BLaER1 treated with 17β-estradiol and CSF1 and Interleukin-3, amounts not matched to agents 10 nM and 100 nM (cell line): ENCODE results near the gene RAB3GAP1.
"Not testable (repeated sequence)": the region's sequence is repeated elsewhere in the genome, so short reads cannot be mapped to it uniquely, and the experiment has no call there.

Experiments
- H3K27ac ChIP-seq, 11 experiments: shearing (Covaris generic); formaldehyde crosslinking; 2 replicates each; pipeline ENCODE4 v1.8.1; 2022
- H3K27me3 ChIP-seq, 11 experiments: shearing (Covaris generic); formaldehyde crosslinking; 2 replicates each; pipeline ENCODE4 v1.8.1; 2022
- H3K36me3 ChIP-seq, 11 experiments: shearing (Covaris generic); formaldehyde crosslinking; 2 replicates each; pipeline ENCODE4 v1.8.1; 2022
- H3K4me1 ChIP-seq, 10 experiments: shearing (Covaris generic); formaldehyde crosslinking; 2 replicates each; pipeline ENCODE4 v1.8.1; 2022
- H3K4me2 ChIP-seq, 11 experiments: shearing (Covaris generic); formaldehyde crosslinking; 2 replicates each; pipeline ENCODE4 v1.8.1; 2022
- H3K4me3 ChIP-seq, 10 experiments: shearing (Covaris generic); formaldehyde crosslinking; 2 replicates each; pipeline ENCODE4 v1.8.1; 2022
- H3K9ac ChIP-seq, 11 experiments: shearing (Covaris generic); formaldehyde crosslinking; 2 replicates each; pipeline ENCODE4 v1.8.1; 2022
- H3K9me3 ChIP-seq, 11 experiments: shearing (Covaris generic); formaldehyde crosslinking; replicated peaks in 1 of 11; 2 replicates each; pipeline ENCODE4 v1.8.1; 2022
- H4K20me1 ChIP-seq, 11 experiments: shearing (Covaris generic); formaldehyde crosslinking; 2 replicates each; pipeline ENCODE4 v1.8.1; 2022
- Cebpa-rat ChIP-seq, 11 experiments: shearing (Covaris generic); IDR thresholded peaks; 2 replicates each; pipeline ENCODE4 v1.8.1; 2022

Gene RAB3GAP1

GRCh38 chr2:135022952-135023880, 28.9 kb upstream of the RAB3GAP1 start:
- no peak overlapping the region for H3K4me3 ChIP-seq
- no peaks in the 10 kb centered on the region for H3K27me3 ChIP-seq
- no peak overlapping the region for H3K4me2 ChIP-seq
- no peaks in the 10 kb centered on the region for H3K36me3 ChIP-seq
- H3K9ac ChIP-seq, result no peak overlapping the region
- no peak overlapping the region for H3K27ac ChIP-seq
- H4K20me1 ChIP-seq, result no peaks in the 10 kb centered on the region
- H3K9me3 ChIP-seq, result peaks cover 0 to 16% (median 6%) of the 10 kb centered on the region in 11 experiments; a peak in 11 of 22 replicates
- H3K4me1 ChIP-seq, result no peaks in the 10 kb centered on the region
- no peak for TF ChIP-seq Cebpa-rat (IDR thresholded peaks at IDR 0.05)

GRCh38 chr2:135023886-135024485, 28.1 kb upstream of the RAB3GAP1 start:
- no peaks in the 10 kb centered on the region for H4K20me1 ChIP-seq
- H3K36me3 ChIP-seq, result no peaks in the 10 kb centered on the region
- H3K27me3 ChIP-seq, result no peaks in the 10 kb centered on the region
- H3K27ac ChIP-seq, result no peak overlapping the region
- peaks cover 0 to 16% (median 6%) of the 10 kb centered on the region in 11 experiments; a peak in 11 of 22 replicates for H3K9me3 ChIP-seq
- H3K4me2 ChIP-seq, result no peak overlapping the region
- H3K9ac ChIP-seq, result no peak overlapping the region
- TF ChIP-seq Cebpa-rat (IDR thresholded peaks at IDR 0.05), result no peak
- H3K4me3 ChIP-seq, result no peak overlapping the region
- no peaks in the 10 kb centered on the region for H3K4me1 ChIP-seq

DNA sequence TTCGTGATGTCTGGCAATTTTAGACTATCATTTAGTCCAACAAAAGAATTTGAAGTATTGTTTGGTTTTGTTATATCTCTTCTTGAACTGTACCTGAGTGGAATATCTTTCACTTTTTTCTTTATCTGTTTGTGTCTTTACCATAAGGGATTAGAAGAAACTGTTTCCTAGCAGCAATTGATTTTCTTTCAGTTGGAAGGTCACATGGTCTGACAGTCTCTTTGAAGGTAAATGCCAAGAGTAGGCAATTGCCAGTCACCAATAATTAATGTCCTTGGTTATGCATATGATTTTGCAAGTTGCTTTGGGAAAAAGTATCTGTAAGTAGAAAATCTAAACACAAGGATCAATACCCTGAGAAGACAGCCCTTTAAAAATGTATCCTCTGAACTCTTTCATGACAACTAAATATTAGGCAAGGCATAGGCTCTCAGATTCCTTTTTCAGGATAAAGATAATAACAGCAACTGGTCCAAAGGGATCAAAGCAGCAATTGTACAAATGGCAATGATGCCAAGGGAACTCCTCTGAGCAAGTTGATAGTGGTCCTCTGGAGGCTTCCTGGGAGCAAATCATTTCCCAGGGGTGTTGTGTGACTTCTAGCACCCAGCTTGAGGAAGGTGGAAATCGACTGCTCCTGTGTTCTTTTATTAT, 22.5 kb upstream of the RAB3GAP1 start:
- no peak overlapping the region for H3K4me3 ChIP-seq
- no peak for TF ChIP-seq Cebpa-rat (IDR thresholded peaks at IDR 0.05)
- H3K9me3 ChIP-seq, result peaks cover 0 to 8% (median 0%) of the 10 kb centered on the region in 11 experiments; a peak in 5 of 22 replicates
- H3K9ac ChIP-seq, result no peak overlapping the region
- H3K27me3 ChIP-seq, result no peaks in the 10 kb centered on the region
- no peak overlapping the region for H3K27ac ChIP-seq
- H4K20me1 ChIP-seq, result no peaks in the 10 kb centered on the region
- no peaks in the 10 kb centered on the region for H3K36me3 ChIP-seq
- no peak overlapping the region for H3K4me2 ChIP-seq
- no peaks in the 10 kb centered on the region for H3K4me1 ChIP-seq

DNA sequence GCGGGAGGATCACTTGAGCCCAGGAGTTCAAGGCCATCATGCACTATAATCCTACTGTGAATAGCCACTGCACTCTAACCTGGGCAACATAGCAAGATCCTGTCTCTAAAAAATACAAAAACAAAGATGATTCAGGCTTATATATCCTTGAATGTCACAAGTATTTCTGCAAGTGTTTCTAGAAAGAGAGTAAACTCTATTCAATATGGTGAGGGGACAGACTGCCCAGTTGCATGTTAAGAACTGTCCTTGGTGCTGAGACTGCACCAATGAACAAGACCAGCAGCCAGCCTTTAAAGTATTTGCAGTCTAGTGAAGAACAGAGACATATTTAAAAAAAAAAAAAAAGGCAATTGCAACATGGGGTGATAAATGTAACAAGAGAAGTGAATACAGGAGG, 21.3 kb upstream of the RAB3GAP1 start:
- Histone ChIP-seq H3K9ac (no peak overlapping the region), H3K9me3 (peaks cover 0 to 11% (median 5%) of the 10 kb centered on the region in 11 experiments; a peak in 10 of 22 replicates), H3K4me1 (no peaks in the 10 kb centered on the region), H3K4me3 (no peak overlapping the region), H3K4me2 (no peak overlapping the region), H3K27ac (no peak overlapping the region), H3K27me3 (no peaks in the 10 kb centered on the region), H3K36me3 (no peaks in the 10 kb centered on the region), H4K20me1 (no peaks in the 10 kb centered on the region)
- TF ChIP-seq Cebpa-rat (IDR thresholded peaks at IDR 0.05), result no peak

DNA sequence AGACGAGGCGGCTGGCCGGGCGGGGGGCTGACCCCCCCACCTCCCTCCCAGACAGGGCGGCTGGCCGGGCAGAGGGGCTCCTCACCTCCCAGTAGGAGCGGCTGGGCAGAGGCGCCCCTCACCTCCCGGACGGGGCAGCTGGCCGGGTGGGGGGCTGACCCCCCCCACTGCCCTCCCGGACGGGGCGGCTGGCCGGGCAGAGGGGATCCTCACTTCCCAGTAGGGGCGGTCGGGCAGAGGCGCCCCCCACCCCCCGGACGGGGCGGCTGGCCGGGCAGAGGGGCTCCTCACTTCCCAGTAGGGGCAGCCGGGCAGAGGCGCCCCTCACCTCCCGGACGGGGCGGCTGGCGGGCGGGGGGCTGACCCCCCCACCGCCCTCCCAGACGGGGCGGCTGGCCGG, 18.9 kb upstream of the RAB3GAP1 start:
- not testable (repeated sequence) for H3K27ac ChIP-seq

DNA sequence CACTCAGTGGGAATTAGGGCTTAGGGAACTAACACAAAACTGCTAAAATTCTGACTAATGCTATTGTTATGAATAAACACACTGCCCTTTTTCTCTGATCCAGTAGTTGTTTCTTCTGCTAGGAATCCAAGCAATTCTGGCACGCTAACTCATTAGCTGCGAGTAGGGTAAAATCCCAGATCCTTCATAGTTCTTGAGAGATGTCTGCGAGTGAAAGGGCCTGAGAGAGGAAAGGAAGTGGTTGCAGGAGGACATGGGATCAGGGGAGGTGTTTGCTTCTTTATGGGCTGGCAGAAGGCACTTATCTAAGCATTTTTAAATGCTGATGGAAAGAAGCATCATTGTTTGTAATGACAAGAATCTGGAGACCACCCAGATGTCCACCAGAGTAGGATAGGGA, 14.3 kb upstream of the RAB3GAP1 start:
- peaks cover 0 to 11% (median 8%) of the 10 kb centered on the region in 11 experiments; a peak in 13 of 22 replicates for H3K9me3 ChIP-seq
- TF ChIP-seq Cebpa-rat (IDR thresholded peaks at IDR 0.05), result no peak
- no peak overlapping the region for H3K4me3 ChIP-seq
- peaks cover 0 to 8% (median 0%) of the 10 kb centered on the region in 10 experiments; a peak in 4 of 20 replicates for H3K4me1 ChIP-seq
- no peaks in the 10 kb centered on the region for H3K27me3 ChIP-seq
- H3K36me3 ChIP-seq, result no peaks in the 10 kb centered on the region
- no peaks in the 10 kb centered on the region for H4K20me1 ChIP-seq
- H3K9ac ChIP-seq, result no peak overlapping the region
- H3K27ac ChIP-seq, result no peak overlapping the region
- no peak overlapping the region for H3K4me2 ChIP-seq

More for the DNA sequence above, 18.9 kb upstream of the RAB3GAP1 start:
- peaks cover 0 to 11% (median 5%) of the 10 kb centered on the region in 11 experiments; a peak in 10 of 22 replicates for H3K9me3 ChIP-seq
- not testable (repeated sequence) for H3K4me3 ChIP-seq, H4K20me1 ChIP-seq, H3K27me3 ChIP-seq, H3K9ac ChIP-seq, H3K36me3 ChIP-seq, H3K4me1 ChIP-seq, H3K4me2 ChIP-seq

DNA sequence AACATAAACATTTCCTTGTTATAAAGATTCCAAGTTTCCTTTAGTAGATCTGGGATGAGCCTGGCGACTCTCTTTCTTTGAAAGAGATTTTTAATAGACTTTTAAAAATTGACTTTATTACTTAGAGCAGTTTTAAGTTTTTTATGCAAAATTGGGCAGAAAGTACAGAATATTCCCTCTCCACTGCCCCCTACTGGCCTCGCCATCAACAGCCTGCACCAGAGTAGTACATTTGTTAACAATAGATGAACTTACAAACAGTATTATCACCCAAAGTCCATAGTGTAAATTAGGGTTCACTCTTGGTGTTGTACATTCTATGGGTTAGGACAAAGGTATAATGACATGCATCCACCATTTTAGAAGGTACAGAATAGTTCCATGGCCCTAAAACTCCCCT, 8.7 kb upstream of the RAB3GAP1 start:
- Histone ChIP-seq H3K4me3 (no peak overlapping the region), H3K9ac (no peak overlapping the region), H3K27ac (no peak overlapping the region), H3K36me3 (no peaks in the 10 kb centered on the region), H3K9me3 (peaks cover 0 to 11% (median 5%) of the 10 kb centered on the region in 11 experiments; a peak in 5 of 22 replicates), H3K4me2 (no peak overlapping the region), H3K4me1 (peaks cover 0 to 8% (median 0%) of the 10 kb centered on the region in 10 experiments; a peak in 4 of 20 replicates), H3K27me3 (no peaks in the 10 kb centered on the region), H4K20me1 (no peaks in the 10 kb centered on the region)
- no peak for TF ChIP-seq Cebpa-rat (IDR thresholded peaks at IDR 0.05)

GRCh38 chr2:135047300-135047699, 4.8 kb upstream of the RAB3GAP1 start, which contains the start of gene MAP3K19:
MAP3K19 (minus strand) TSS chr2:135047447; CDS start chr2:135024647, 22,800 bp downstream.
- H3K9me3 ChIP-seq, result peaks cover 0 to 11% (median 5%) of the 10 kb centered on the region in 11 experiments; a peak in 5 of 22 replicates
- H3K4me2 ChIP-seq, result no peak within 1 kb of the TSS
- H3K4me3 ChIP-seq, result no peak within 1 kb of the TSS
- H3K27me3 ChIP-seq, result no peaks in the 10 kb centered on the region
- H3K36me3 ChIP-seq, result no peaks in the 10 kb centered on the region
- no peak within 1 kb of the TSS for H3K9ac ChIP-seq
- no peaks in the 10 kb centered on the region for H4K20me1 ChIP-seq
- TF ChIP-seq Cebpa-rat (IDR thresholded peaks at IDR 0.05), result no peak
- H3K4me1 ChIP-seq, result peaks cover 0 to 9% (median 6%) of the 10 kb centered on the region in 10 experiments; a peak in 6 of 20 replicates
- H3K27ac ChIP-seq, result no peak within 1 kb of the TSS

DNA sequence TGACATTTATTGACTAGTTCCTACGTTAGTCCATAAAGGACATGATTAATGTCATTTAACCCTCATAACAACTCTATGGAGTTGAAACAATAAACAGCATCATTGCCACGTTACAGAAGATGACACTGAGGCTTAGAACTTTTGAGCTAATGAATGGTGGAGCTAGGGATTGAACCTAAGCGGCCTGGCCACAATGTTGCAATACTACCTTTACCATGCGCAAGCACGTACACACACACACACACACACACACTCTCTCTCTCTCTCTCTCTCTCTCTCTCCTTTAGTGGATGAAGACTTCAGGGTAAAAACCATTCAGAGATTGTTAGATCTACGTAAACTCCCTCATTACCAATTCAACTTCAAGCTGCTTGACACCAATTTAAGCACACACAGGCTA, 4.0 kb upstream of the RAB3GAP1 start:
- peaks cover 0 to 4% (median 0%) of the 10 kb centered on the region in 11 experiments; a peak in 1 of 22 replicates for H3K9me3 ChIP-seq
- H3K27ac ChIP-seq, result no peak overlapping the region
- H4K20me1 ChIP-seq, result peaks cover 3 to 6% (median 5%) of the 10 kb centered on the region in 11 experiments; a peak in 18 of 22 replicates
- TF ChIP-seq Cebpa-rat (IDR thresholded peaks at IDR 0.05), result no peak
- no peaks in the 10 kb centered on the region for H3K36me3 ChIP-seq
- H3K27me3 ChIP-seq, result no peaks in the 10 kb centered on the region
- H3K4me2 ChIP-seq, result no peak overlapping the region
- H3K9ac ChIP-seq, result no peak overlapping the region
- H3K4me1 ChIP-seq, result peaks cover 2 to 13% (median 9%) of the 10 kb centered on the region in 10 experiments; a peak in 17 of 20 replicates
- H3K4me3 ChIP-seq, result no peak overlapping the region
